ENCODE data around the gene SLC25A45.

SLC25A45 gene

DNA sequence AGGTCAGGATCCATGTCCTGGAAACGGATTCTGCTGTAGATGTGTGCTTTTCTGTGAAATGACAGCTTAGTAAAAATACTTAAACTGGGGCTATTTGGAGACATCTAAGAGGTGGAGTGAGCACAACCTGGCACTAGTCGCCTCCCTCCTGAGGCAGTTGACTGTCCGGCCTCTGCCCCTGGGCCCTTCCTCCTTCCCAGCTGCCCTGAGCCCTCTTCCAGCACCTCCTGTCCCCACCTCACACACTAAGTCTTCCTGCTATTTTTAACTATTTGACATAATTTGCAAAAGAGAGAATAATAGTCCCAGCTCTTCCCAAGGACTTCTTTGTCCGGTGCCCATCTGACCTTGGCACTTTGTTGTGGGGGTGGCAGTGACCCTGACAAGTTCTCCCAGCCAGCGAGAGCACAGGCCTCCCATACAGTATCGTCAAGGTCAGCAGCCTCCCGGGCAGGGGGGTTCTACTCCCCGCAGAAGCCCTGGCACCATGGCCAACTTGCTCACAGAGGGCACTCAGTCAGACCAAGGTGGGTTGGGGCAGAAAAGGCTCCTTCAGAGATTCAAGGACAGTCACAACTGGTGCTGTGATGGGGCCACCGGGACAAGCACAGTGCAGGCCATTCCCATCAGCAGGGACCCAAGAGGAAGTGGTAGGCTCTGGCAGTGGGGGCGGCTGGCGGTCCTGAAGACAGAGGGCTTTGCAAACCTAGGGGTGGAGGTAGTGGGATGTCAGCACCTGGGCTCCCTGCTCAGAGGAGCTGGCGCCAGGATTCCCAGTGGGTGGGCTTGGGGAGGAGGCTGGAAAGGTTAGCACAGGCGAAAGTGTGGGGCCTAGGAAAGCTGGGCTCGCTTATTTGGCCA, 34.6 kb upstream of the SLC25A45 start:
- DNase-seq (ENCODE audit: low read depth in 1 of 2, low spot score in 1 of 2), result peak in 1 of 2 experiments; percentile 67

DNA sequence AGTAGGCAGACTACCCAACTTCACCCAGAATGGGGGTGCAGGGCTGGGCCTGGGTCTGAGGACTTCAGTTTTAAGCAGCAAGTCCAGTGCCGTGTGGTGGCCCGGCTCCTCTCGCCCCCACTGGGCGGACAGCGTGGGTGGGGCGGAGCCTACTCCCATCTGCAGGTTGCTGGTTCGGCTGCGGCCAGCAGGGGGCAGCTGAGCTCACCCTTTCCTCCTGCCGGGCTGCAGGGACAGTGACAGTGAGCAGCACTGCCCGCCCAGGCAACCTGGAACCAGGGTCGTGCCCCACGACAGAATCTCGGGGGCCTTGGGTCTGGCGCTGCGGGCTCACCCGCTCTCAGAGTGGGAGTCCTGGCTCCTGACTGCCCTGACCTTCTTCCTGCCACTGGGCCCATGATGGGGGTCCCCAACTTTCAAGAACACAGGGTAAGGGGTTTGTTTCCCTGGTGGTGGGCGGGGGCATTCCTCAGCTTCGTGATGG, 33.9 kb upstream of the SLC25A45 start:
- TF ChIP-seq, protein P1, sequence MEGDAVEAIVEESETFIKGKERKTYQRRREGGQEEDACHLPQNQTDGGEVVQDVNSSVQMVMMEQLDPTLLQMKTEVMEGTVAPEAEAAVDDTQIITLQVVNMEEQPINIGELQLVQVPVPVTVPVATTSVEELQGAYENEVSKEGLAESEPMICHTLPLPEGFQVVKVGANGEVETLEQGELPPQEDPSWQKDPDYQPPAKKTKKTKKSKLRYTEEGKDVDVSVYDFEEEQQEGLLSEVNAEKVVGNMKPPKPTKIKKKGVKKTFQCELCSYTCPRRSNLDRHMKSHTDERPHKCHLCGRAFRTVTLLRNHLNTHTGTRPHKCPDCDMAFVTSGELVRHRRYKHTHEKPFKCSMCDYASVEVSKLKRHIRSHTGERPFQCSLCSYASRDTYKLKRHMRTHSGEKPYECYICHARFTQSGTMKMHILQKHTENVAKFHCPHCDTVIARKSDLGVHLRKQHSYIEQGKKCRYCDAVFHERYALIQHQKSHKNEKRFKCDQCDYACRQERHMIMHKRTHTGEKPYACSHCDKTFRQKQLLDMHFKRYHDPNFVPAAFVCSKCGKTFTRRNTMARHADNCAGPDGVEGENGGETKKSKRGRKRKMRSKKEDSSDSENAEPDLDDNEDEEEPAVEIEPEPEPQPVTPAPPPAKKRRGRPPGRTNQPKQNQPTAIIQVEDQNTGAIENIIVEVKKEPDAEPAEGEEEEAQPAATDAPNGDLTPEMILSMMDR (IDR thresholded peaks at IDR 0.05; ENCODE audit: insufficient read depth, low read length), result peak; percentile 92
- TF ChIP-seq SPI1 (IDR thresholded peaks at IDR 0.05; ENCODE audit: borderline replicate concordance, low read depth) (no peak), GABPA (IDR thresholded peaks at IDR 0.05; ENCODE audit: low read depth) (no peak), POLR2AphosphoS5 (IDR thresholded peaks at IDR 0.05; ENCODE audit: low read depth) (0 out of 2 replicates have a peak, but pooled peaks have one; percentile 25)
- TF ChIP-seq, protein P2, sequence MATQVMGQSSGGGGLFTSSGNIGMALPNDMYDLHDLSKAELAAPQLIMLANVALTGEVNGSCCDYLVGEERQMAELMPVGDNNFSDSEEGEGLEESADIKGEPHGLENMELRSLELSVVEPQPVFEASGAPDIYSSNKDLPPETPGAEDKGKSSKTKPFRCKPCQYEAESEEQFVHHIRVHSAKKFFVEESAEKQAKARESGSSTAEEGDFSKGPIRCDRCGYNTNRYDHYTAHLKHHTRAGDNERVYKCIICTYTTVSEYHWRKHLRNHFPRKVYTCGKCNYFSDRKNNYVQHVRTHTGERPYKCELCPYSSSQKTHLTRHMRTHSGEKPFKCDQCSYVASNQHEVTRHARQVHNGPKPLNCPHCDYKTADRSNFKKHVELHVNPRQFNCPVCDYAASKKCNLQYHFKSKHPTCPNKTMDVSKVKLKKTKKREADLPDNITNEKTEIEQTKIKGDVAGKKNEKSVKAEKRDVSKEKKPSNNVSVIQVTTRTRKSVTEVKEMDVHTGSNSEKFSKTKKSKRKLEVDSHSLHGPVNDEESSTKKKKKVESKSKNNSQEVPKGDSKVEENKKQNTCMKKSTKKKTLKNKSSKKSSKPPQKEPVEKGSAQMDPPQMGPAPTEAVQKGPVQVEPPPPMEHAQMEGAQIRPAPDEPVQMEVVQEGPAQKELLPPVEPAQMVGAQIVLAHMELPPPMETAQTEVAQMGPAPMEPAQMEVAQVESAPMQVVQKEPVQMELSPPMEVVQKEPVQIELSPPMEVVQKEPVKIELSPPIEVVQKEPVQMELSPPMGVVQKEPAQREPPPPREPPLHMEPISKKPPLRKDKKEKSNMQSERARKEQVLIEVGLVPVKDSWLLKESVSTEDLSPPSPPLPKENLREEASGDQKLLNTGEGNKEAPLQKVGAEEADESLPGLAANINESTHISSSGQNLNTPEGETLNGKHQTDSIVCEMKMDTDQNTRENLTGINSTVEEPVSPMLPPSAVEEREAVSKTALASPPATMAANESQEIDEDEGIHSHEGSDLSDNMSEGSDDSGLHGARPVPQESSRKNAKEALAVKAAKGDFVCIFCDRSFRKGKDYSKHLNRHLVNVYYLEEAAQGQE (IDR thresholded peaks at IDR 0.05; ENCODE audit: insufficient replicate concordance, low read depth), result no peak
- peak overlapping the region; percentile 100 for H3K27ac ChIP-seq (replicated peaks)
- peak overlapping the region; percentile 12 for H3K4me3 ChIP-seq (replicated peaks; ENCODE audit: insufficient read depth, low read length)

More for the DNA sequence above, 34.6 kb upstream of the SLC25A45 start:
- H3K27me3 ChIP-seq (ENCODE audit: insufficient read depth, poor library complexity, severe bottlenecking), result no peaks in the 10 kb centered on the region
- H3K4me3 ChIP-seq (replicated peaks; ENCODE audit: insufficient read depth, low read length), result peak overlapping the region; percentile 12
- TF ChIP-seq POLR2AphosphoS5 (IDR thresholded peaks at IDR 0.05; ENCODE audit: low read depth) (peak; percentile 54; the same call in 1 of the 2 replicates), SPI1 (IDR thresholded peaks at IDR 0.05; ENCODE audit: borderline replicate concordance, low read depth) (peak; percentile 90)
- TF ChIP-seq, protein P2 (IDR thresholded peaks at IDR 0.05; ENCODE audit: insufficient replicate concordance, low read depth), result no peak
- TF ChIP-seq, protein P1 (IDR thresholded peaks at IDR 0.05; ENCODE audit: insufficient read depth, low read length), result no peak
- H3K27ac ChIP-seq (replicated peaks), result peak overlapping the region; percentile 100

DNA sequence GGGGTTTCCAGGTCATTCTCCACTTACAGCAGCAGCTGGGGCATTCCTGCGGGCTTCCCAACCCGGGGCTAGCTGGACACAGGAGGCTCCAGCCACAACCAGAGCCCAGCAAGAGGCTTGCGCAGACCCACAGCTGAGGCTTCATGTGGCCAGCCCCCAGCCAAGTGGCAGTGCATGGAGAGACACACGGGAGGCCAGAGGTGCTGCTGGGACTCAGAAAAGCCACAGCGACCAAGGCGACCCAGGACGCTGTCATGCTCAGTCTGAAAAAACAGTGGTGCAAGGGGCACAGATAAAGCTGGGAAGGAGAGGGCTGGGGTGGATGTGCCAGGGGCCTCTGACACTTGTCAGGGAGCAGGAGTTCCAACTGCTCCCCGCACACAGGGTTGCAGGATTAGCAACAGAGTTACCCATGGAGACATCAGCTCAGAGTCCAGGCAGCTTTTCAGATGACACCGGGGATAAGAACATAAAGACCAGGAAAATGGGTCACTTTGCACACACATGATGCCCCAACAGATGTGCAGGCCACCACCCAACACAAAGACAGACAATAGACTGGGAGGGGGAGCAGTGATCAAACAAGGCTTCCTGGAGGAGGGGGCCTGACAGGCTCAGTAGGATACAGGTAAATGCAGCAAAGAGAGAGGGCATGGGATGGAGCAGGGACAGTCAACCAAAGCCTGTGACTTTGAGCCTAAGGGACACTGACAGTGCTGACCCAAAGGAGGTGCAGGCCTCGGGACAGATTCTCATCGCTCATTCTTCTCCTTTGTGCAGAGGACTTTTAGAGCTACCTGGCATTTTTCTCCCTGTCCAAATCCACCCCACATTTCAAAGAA, 33.3 kb upstream of the SLC25A45 start:
- Histone ChIP-seq H3K27me3 (ENCODE audit: insufficient read depth, poor library complexity, severe bottlenecking) (no peaks in the 10 kb centered on the region), H3K4me3 (replicated peaks; ENCODE audit: insufficient read depth, low read length) (no peak overlapping the region), H3K27ac (replicated peaks) (peak overlapping the region; percentile 100; the same call in 1 of the 2 replicates)
- no peak for DNase-seq (ENCODE audit: low read depth in 1 of 2, low spot score in 1 of 2)
- TF ChIP-seq GABPA (IDR thresholded peaks at IDR 0.05; ENCODE audit: low read depth) (no peak), POLR2AphosphoS5 (IDR thresholded peaks at IDR 0.05; ENCODE audit: low read depth) (no peak), SPI1 (IDR thresholded peaks at IDR 0.05; ENCODE audit: borderline replicate concordance, low read depth) (no peak)
- TF ChIP-seq, protein P1 (IDR thresholded peaks at IDR 0.05; ENCODE audit: insufficient read depth, low read length), result no peak
- TF ChIP-seq, protein P2 (IDR thresholded peaks at IDR 0.05; ENCODE audit: insufficient replicate concordance, low read depth), result no peak

More for the DNA sequence above, 33.9 kb upstream of the SLC25A45 start:
- H3K27me3 ChIP-seq (ENCODE audit: insufficient read depth, poor library complexity, severe bottlenecking), result no peaks in the 10 kb centered on the region
- DNase-seq (ENCODE audit: low read depth in 1 of 2, low spot score in 1 of 2), result peak in 1 of 2 experiments; percentile 90
